ENCODE results near the gene PHF19. TPM values are rescaled to one million over a fixed set of nuclear protein-coding genes. Genes with fewer than 3 reads are reported as not detected.

Gene PHF19
- total and polyA plus RNA-seq, 10 of the 15 experiments (the other 5 are each of a cell fraction or from before 2014, with no cell fraction given): 26.0 to 133 (median 87.7) TPM

GRCh38 chr9:120904061-120904977, 27.3 kb upstream of the PHF19 start:
- Histone ChIP-seq H3K79me2 (ENCODE audit: control insufficient read depth, insufficient read depth, low read length) (no peaks in the 10 kb centered on the region), H3K27ac (ENCODE audit: control insufficient read depth, insufficient read depth) (peak overlapping the region; percentile 55), H4K20me1 (ENCODE audit: control insufficient read depth, insufficient read depth) (no peaks in the 10 kb centered on the region), H3K27me3 (replicated peaks in 1 of 2; ENCODE audit: control insufficient read depth in 2 of 2, insufficient read depth in 2 of 2, low read length in 1 of 2) (no peaks in the 10 kb centered on the region), H3K4me1 (ENCODE audit: control insufficient read depth, insufficient read depth, low read length) (peaks cover 30% of the 10 kb centered on the region), H3K4me3 (no peak overlapping the region), H3K4me2 (ENCODE audit: control insufficient read depth, insufficient read depth) (no peak overlapping the region), H3K9me3 (replicated peaks; ENCODE audit: control insufficient read depth, insufficient read depth, low read length) (no peaks in the 10 kb centered on the region), H3K36me3 (ENCODE audit: control insufficient read depth in 2 of 2, insufficient read depth in 2 of 2, low read length in 1 of 2) (peaks cover 29 to 39% of the 10 kb centered on the region in 2 experiments), H2AFZ (ENCODE audit: control insufficient read depth, low read depth, low read length) (no peak overlapping the region), H3K9ac (ENCODE audit: control insufficient read depth, insufficient read depth, low read length) (no peak overlapping the region)
- RAD21 ChIA-PET (ENCODE audit: unreplicated experiment): interaction anchor here (1.0 to 2.8 kb wide), 6 partner anchors 13 to 35 kb away, joined by 3 to 9 read pairs (median 4); no protein-coding TSS in a partner anchor
- TSS peak; percentile 2 for BruUV-seq (replicated peaks)
- WGBS (ENCODE audit: insufficient coverage, insufficient replicate concordance, low lambda C conversion rate, missing lambda C conversion rate): 64% methylated on average over 16 of the region's 16 CpGs
- POLR2A ChIA-PET: interaction anchor here (0.5 to 2.0 kb wide), 9 partner anchors 9 to 54 kb away, joined by 3 to 7 read pairs (median 5); no protein-coding TSS in a partner anchor
- DNase-seq (ENCODE audit: low read depth, low spot score) (no peak), ATAC-seq (peak; percentile 4; the same call in 1 of the 3 replicates), FAIRE-seq (peak; percentile 27)
- CTCF ChIA-PET: interaction anchor here (1.4 to 1.7 kb wide), 3 partner anchors 14 to 34 kb away, joined by 5 read pairs; no protein-coding TSS in a partner anchor
- in situ Hi-C loops (cut with MboI) (no loop called here), intact Hi-C loops (cut with micrococcal nuclease; ENCODE audit: unreplicated experiment) (no loop called here)
- SMC1A ChIA-PET (ENCODE audit: uncharacterized antibody, unreplicated experiment): interaction anchor here (1.1 to 23.6 kb wide), 4 partner anchors 14 to 34 kb away, joined by 3 to 522 read pairs (median 4); partner anchors contain the start of gene TRAF1
- no peak for TF ChIP-seq JUNB (IDR thresholded peaks at IDR 0.05)
- TF ChIP-seq ZNF384 (IDR thresholded peaks at IDR 0.05; ENCODE audit: borderline replicate concordance, low read depth, low read length): no peak
- no peak for TF ChIP-seq NRF1 (conservative IDR thresholded peaks at IDR 0.05; ENCODE audit: low read depth, low read length)
- TF ChIP-seq, protein P1, sequence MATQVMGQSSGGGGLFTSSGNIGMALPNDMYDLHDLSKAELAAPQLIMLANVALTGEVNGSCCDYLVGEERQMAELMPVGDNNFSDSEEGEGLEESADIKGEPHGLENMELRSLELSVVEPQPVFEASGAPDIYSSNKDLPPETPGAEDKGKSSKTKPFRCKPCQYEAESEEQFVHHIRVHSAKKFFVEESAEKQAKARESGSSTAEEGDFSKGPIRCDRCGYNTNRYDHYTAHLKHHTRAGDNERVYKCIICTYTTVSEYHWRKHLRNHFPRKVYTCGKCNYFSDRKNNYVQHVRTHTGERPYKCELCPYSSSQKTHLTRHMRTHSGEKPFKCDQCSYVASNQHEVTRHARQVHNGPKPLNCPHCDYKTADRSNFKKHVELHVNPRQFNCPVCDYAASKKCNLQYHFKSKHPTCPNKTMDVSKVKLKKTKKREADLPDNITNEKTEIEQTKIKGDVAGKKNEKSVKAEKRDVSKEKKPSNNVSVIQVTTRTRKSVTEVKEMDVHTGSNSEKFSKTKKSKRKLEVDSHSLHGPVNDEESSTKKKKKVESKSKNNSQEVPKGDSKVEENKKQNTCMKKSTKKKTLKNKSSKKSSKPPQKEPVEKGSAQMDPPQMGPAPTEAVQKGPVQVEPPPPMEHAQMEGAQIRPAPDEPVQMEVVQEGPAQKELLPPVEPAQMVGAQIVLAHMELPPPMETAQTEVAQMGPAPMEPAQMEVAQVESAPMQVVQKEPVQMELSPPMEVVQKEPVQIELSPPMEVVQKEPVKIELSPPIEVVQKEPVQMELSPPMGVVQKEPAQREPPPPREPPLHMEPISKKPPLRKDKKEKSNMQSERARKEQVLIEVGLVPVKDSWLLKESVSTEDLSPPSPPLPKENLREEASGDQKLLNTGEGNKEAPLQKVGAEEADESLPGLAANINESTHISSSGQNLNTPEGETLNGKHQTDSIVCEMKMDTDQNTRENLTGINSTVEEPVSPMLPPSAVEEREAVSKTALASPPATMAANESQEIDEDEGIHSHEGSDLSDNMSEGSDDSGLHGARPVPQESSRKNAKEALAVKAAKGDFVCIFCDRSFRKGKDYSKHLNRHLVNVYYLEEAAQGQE (IDR thresholded peaks at IDR 0.05; ENCODE audit: low read depth, low read length): no peak
- TF ChIP-seq POU2F2 (IDR thresholded peaks at IDR 0.05; ENCODE audit: borderline replicate concordance, low read depth, low read length): no peak
- TF ChIP-seq RCOR1 (conservative IDR thresholded peaks at IDR 0.05; ENCODE audit: low read depth, low read length): no peak
- TF ChIP-seq ZBED1 (IDR thresholded peaks at IDR 0.05; ENCODE audit: borderline replicate concordance): peak; percentile 44; the same call in 1 of the 2 replicates
- no peak for TF ChIP-seq TCF12 (IDR thresholded peaks at IDR 0.05; ENCODE audit: low read depth, low read length)
- no peak for TF ChIP-seq MYB (IDR thresholded peaks at IDR 0.05; ENCODE audit: borderline replicate concordance, low read depth, low read length)
- TF ChIP-seq TCF3 (IDR thresholded peaks at IDR 0.05; ENCODE audit: borderline replicate concordance, insufficient read depth, low read depth, low read length): 0 out of 2 replicates have a peak, but pooled peaks have one; percentile 19
- no peak for TF ChIP-seq RELA (IDR thresholded peaks at IDR 0.05; ENCODE audit: borderline replicate concordance, partially characterized antibody)
- peak; percentile 70 for TF ChIP-seq POLR2AphosphoS5 (IDR thresholded peaks at IDR 0.05; ENCODE audit: low read length)
- no peak for TF ChIP-seq CHD2 (IDR thresholded peaks at IDR 0.05; ENCODE audit: borderline replicate concordance, low read depth, low read length)
- TF ChIP-seq LARP7 (IDR thresholded peaks at IDR 0.05): no peak
- no peak for TF ChIP-seq MAX (IDR thresholded peaks at IDR 0.05; ENCODE audit: low read depth, low read length)
- no peak for TF ChIP-seq MEF2B (IDR thresholded peaks at IDR 0.05; ENCODE audit: partially characterized antibody, poor library complexity, severe bottlenecking)
- no peak for TF ChIP-seq SPI1 (IDR thresholded peaks at IDR 0.05; ENCODE audit: borderline replicate concordance, insufficient read depth, low read depth, low read length)
- TF ChIP-seq KLF5 (IDR thresholded peaks at IDR 0.05; ENCODE audit: partially characterized antibody): no peak

All from GM12878 (cell line).